ENCODE results near the gene TMEM174.
"Not testable (repeated sequence)": the region's sequence is repeated elsewhere in the genome, so short reads cannot be mapped to it uniquely, and the experiment has no call there.

Gene TMEM174

GRCh38 chr5:73197637-73198257 lies 24.8 kb downstream of the TMEM174 start:
- DNase-seq: no peak

GRCh38 chr5:73198833-73199592 lies 26.0 kb downstream of the TMEM174 start:
- no peak for DNase-seq

- no peak for DNase-seq
Observed at GRCh38 chr5:73199671-73200070, 26.7 kb downstream of the TMEM174 start.

- peak; percentile 28 for DNase-seq
Observed at GRCh38 chr5:73201547-73202513, 28.8 kb downstream of the TMEM174 start.

GRCh38 chr5:73204332-73204731 lies 31.3 kb downstream of the TMEM174 start:
- no peak for DNase-seq

- DNase-seq: no peak
Observed at GRCh38 chr5:73204733-73205132, 31.7 kb downstream of the TMEM174 start.

GRCh38 chr5:73205305-73205704 lies 32.3 kb downstream of the TMEM174 start:
- DNase-seq: peak; percentile 10

GRCh38 chr5:73207239-73207638 lies 34.2 kb downstream of the TMEM174 start:
- DNase-seq: not testable (repeated sequence)

- not testable (repeated sequence) for DNase-seq
Observed at GRCh38 chr5:73209075-73209474, 36.1 kb downstream of the TMEM174 start.

- not testable (repeated sequence) for DNase-seq
Observed at GRCh38 chr5:73212693-73213092, 39.7 kb downstream of the TMEM174 start.

GRCh38 chr5:73213566-73213998 lies 40.6 kb downstream of the TMEM174 start:
- DNase-seq: no peak

- DNase-seq: no peak
Observed at GRCh38 chr5:73214306-73214705, 41.3 kb downstream of the TMEM174 start.

GRCh38 chr5:73214996-73215395 lies 42.0 kb downstream of the TMEM174 start:
- no peak for DNase-seq

GRCh38 chr5:73215531-73215890 lies 42.5 kb downstream of the TMEM174 start:
- DNase-seq: no peak

- peak; percentile 52 for DNase-seq
Observed at GRCh38 chr5:73215891-73216610, 43.1 kb downstream of the TMEM174 start.

- peak; percentile 3 for DNase-seq
Observed at GRCh38 chr5:73218552-73219171, 45.7 kb downstream of the TMEM174 start.

- not testable (repeated sequence) for DNase-seq
Observed at GRCh38 chr5:73219336-73219735, 46.3 kb downstream of the TMEM174 start.

GRCh38 chr5:73221161-73221560 lies 48.2 kb downstream of the TMEM174 start:
- no peak for DNase-seq

- no peak for DNase-seq
Observed at GRCh38 chr5:73221726-73222125, 48.7 kb downstream of the TMEM174 start.

- DNase-seq: no peak
Observed at GRCh38 chr5:73222173-73222572, 49.2 kb downstream of the TMEM174 start.

Measured in NCI-H524 treated with DMSO at 0.1 percent for 48 hours (cell line).